H9 (cell line): ENCODE measurements around the gene VWA1. TPM values are rescaled to one million over a fixed set of nuclear protein-coding genes. Genes with fewer than 3 reads are reported as not detected.

Experiments
- DNase-seq: peaks from one replicate; pipeline ENCODE4 v3.0.0-alpha.2; 2017
- H2AFZ ChIP-seq: one replicate; pipeline ENCODE4 v1.6.1; 2013; ENCODE audit warnings: mild to moderate bottlenecking, low read length, control low read depth, moderate library complexity
- H2AK5ac ChIP-seq: 2 replicates; pipeline ENCODE4 v1.6.1; 2013; ENCODE audit warnings: low read length, control low read depth, mixed read lengths; ENCODE audit not compliant: insufficient read length
- H2BK120ac ChIP-seq: one replicate; pipeline ENCODE4 v1.6.1; 2013; ENCODE audit warnings: low read depth, mild to moderate bottlenecking, low read length, control low read depth, inconsistent platforms; ENCODE audit not compliant: poor library complexity, severe bottlenecking
- H2BK12ac ChIP-seq: 2 replicates; pipeline ENCODE4 v1.6.1; 2013; ENCODE audit warnings: low read length, control low read depth, mixed read lengths, low read depth; ENCODE audit not compliant: insufficient read length
- H2BK15ac ChIP-seq: 2 replicates; pipeline ENCODE4 v1.6.1; 2013; ENCODE audit warnings: low read depth, low read length, control low read depth
- H2BK20ac ChIP-seq: one replicate; pipeline ENCODE4 v1.6.1; 2013; ENCODE audit warnings: low read depth, mild to moderate bottlenecking, low read length, control low read depth, inconsistent platforms; ENCODE audit not compliant: poor library complexity, severe bottlenecking
- H2BK5ac ChIP-seq: 2 replicates; pipeline ENCODE4 v1.6.1; 2013; ENCODE audit warnings: low read length, control low read depth, mixed read lengths; ENCODE audit not compliant: insufficient read length
- H3K14ac ChIP-seq: 2 replicates; pipeline ENCODE4 v1.6.1; 2013; ENCODE audit warnings: low read length, control low read depth; ENCODE audit not compliant: insufficient read depth
- H3K18ac ChIP-seq: 2 replicates; pipeline ENCODE4 v1.6.1; 2013; ENCODE audit warnings: low read depth, mild to moderate bottlenecking, mixed read lengths, low read length, control low read depth; ENCODE audit not compliant: insufficient read length
- H3K23ac ChIP-seq: 2 replicates; pipeline ENCODE4 v1.6.1; 2013; ENCODE audit warnings: low read length, control low read depth, mixed read lengths, low read depth; ENCODE audit not compliant: insufficient read length
- H3K23me2 ChIP-seq: 2 replicates; pipeline ENCODE4 v1.6.1; 2013; ENCODE audit warnings: low read depth, mild to moderate bottlenecking, mixed read lengths, low read length, control low read depth; ENCODE audit not compliant: insufficient read length, poor library complexity, severe bottlenecking
- H3K27ac ChIP-seq: 2 replicates; pipeline ENCODE4 v1.5.1; 2013; ENCODE audit warnings: low read length, control low read depth, mixed read lengths, low read depth; ENCODE audit not compliant: insufficient read length
- H3K27me3 ChIP-seq: 2 replicates; pipeline ENCODE4 v1.6.1; 2013; ENCODE audit warnings: low read length, control low read depth, inconsistent platforms; ENCODE audit not compliant: insufficient read depth
- H3K4ac ChIP-seq: 2 replicates; pipeline ENCODE4 v1.6.1; 2013; ENCODE audit warnings: low read depth, mild to moderate bottlenecking, control low read depth, inconsistent platforms, low read length, moderate library complexity
- H3K4me1 ChIP-seq: 2 replicates; pipeline ENCODE4 v1.6.1; 2013; ENCODE audit warnings: low read length, control low read depth, inconsistent platforms; ENCODE audit not compliant: insufficient read depth
- H3K4me2 ChIP-seq: 2 replicates; pipeline ENCODE4 v1.6.1; 2013; ENCODE audit warnings: low read length, control low read depth, mixed read lengths; ENCODE audit not compliant: insufficient read length, insufficient read depth
- H3K56ac ChIP-seq: 2 replicates; pipeline ENCODE4 v1.6.1; 2013; ENCODE audit warnings: low read depth, mild to moderate bottlenecking, mixed read lengths, low read length, control low read depth; ENCODE audit not compliant: insufficient read length
- H3K79me1 ChIP-seq: 2 replicates; pipeline ENCODE4 v1.6.1; 2013; ENCODE audit warnings: low read depth, mild to moderate bottlenecking, moderate library complexity, low read length, control low read depth, inconsistent platforms; ENCODE audit not compliant: insufficient read depth, poor library complexity, severe bottlenecking
- H3K79me2 ChIP-seq: 2 replicates; pipeline ENCODE4 v1.6.1; 2013; ENCODE audit warnings: low read length, control low read depth, inconsistent platforms; ENCODE audit not compliant: insufficient read depth
- H3K9ac ChIP-seq: 2 replicates; pipeline ENCODE4 v1.6.1; 2013; ENCODE audit warnings: low read length, control low read depth, mixed read lengths; ENCODE audit not compliant: insufficient read length; ENCODE audit errors: extremely low read depth
- H3K9me3 ChIP-seq: one replicate; pipeline ENCODE4 v1.6.1; 2013; ENCODE audit warnings: low read depth, low read length, inconsistent platforms; ENCODE audit not compliant: control insufficient read depth
- H3T11ph ChIP-seq: one replicate; pipeline ENCODE4 v1.6.1; 2013; ENCODE audit warnings: mild to moderate bottlenecking, low read length, control low read depth, inconsistent platforms
- H4K20me1 ChIP-seq: one replicate; pipeline ENCODE4 v1.6.1; 2013; ENCODE audit not compliant: control insufficient read depth, insufficient read length, insufficient read depth
- H4K5ac ChIP-seq: 2 replicates; pipeline ENCODE4 v1.6.1; 2013; ENCODE audit warnings: low read depth, mild to moderate bottlenecking, mixed read lengths, low read length, control low read depth; ENCODE audit not compliant: insufficient read length
- H4K8ac ChIP-seq: replicated peaks from 2 replicates; pipeline ENCODE4 v1.6.1; 2013; ENCODE audit warnings: low read length, control low read depth, mixed read lengths, low read depth; ENCODE audit not compliant: insufficient read length
- H4K91ac ChIP-seq: 2 replicates; pipeline ENCODE4 v1.6.1; 2013; ENCODE audit warnings: low read depth, mild to moderate bottlenecking, moderate library complexity, mixed read lengths, low read length, control low read depth; ENCODE audit not compliant: insufficient read length
- H3K27ac Mint-ChIP-seq, 3 experiments: 2 replicates in 2 of 3; 3 replicates in 1 of 3; pipeline ENCODE4 v1.8.0; 2020 to 2021; ENCODE audit warnings: mixed read lengths in 3 of 3, mild to moderate bottlenecking in 1 of 3, moderate library complexity in 1 of 3
- H3K27me3 Mint-ChIP-seq: 2 replicates; pipeline ENCODE4 v1.8.0; 2021; ENCODE audit warnings: low read depth, mild to moderate bottlenecking, moderate library complexity, mixed read lengths
- H3K36me3 Mint-ChIP-seq, 3 experiments: 2 replicates in 2 of 3; 3 replicates in 1 of 3; pipeline ENCODE4 v1.8.0; 2020 to 2021; ENCODE audit warnings: low read depth in 3 of 3, mixed read lengths in 3 of 3; ENCODE audit not compliant: insufficient read depth in 1 of 3
- H3K4me1 Mint-ChIP-seq, 2 experiments: 2 replicates each; pipeline ENCODE4 v1.8.0; 2020; ENCODE audit warnings: mixed read lengths in 2 of 2
- H3K4me3 Mint-ChIP-seq, 2 experiments: 2 replicates in 1 of 2; 3 replicates in 1 of 2; pipeline ENCODE4 v1.8.0; 2020 to 2021; ENCODE audit warnings: mild to moderate bottlenecking in 2 of 2, mixed read lengths in 2 of 2, moderate library complexity in 1 of 2
- H3K9me3 Mint-ChIP-seq, 2 experiments: 2 replicates in 1 of 2; 3 replicates in 1 of 2; pipeline ENCODE4 v1.8.0; 2020; ENCODE audit warnings: mild to moderate bottlenecking in 2 of 2, mixed read lengths in 2 of 2, moderate library complexity in 1 of 2
- WGBS: extraction: QIAGEN DNeasy Blood & Tissue Kit; methylation state at CpG from one replicate; pipeline ENCODE4 v1.1.7; 2013; ENCODE audit warnings: missing lambda C conversion rate, low lambda C conversion rate, mixed read lengths; ENCODE audit not compliant: insufficient read length; ENCODE audit errors: extremely low coverage; 5-methylcytosine and 5-hydroxymethylcytosine counted together
- total RNA-seq: library from RNA; stranded (reverse); gene quantifications from 2 replicates; pipeline ENCODE4 v1.2.1, GENCODE V29; 2021
- TF ChIP-seq, protein P1 (sequence below): fragments of 200-600 bp; sonication (generic); conservative IDR thresholded peaks from 3 replicates; pipeline ENCODE4 v1.8.0; 2021; ENCODE audit warnings: antibody characterized with exemption, mild to moderate bottlenecking

The VWA1 gene
- total RNA-seq, 1 experiment from 2014 or later: 57.1 TPM

DNA sequence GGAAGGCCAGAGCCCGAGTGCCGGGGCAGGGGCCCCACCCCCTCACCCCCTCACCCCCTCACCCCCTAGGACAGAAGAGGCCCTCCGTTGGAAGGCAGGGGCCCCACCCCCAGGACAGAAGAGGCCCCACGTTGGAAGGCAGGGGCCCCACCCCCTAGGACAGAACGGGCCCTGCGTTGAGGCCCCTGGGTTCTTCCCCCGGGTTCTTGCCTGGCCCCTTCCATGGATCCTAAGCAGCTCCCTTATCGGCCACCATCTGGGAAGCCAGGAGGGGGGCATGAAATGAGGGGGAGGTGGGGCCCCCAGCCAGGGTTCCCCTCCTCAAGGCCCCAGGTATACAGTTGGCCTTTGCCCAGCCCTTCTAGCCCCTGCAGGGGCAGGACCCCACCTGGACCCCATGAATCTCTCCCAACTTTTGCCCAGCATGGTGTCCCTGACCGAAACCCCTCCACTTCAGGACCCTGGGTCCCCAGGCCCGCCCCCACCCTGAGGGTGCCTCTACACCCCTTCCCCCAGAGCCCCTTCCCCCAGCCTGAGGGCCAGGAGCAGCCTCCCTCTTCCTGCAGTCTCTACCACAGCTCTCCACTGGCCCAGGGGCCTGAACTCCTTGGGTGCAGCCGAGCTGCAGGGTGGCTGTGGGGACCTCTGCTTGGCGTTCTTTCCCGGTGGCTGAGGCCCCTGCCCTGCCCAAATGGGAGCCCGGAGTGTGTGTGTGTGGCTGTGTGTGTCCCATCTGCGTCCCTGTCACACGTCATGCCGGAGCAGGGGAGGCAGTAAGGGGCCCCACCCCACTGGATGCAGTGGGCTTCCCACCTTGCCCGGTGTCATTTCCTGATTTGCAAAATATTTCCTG, 4.3 kb upstream of the VWA1 start:
- Histone ChIP-seq H3K14ac (0 out of 2 replicates have a peak overlapping the region, but pooled peaks have one; percentile 53), H3K9ac (no peak overlapping the region), H3K4ac (no peak overlapping the region), H3K79me1 (no peaks in the 10 kb centered on the region), H2AFZ (no peak overlapping the region), H2BK20ac (no peak overlapping the region), H3K23ac (no peak overlapping the region), H2BK12ac (no peak overlapping the region), H2AK5ac (no peak overlapping the region), H3K4me1 (peaks cover 2% of the 10 kb centered on the region; the same call in 1 of the 2 replicates), H4K8ac (no peak overlapping the region), H2BK15ac (no peak overlapping the region), H3K4me2 (no peak overlapping the region), H4K5ac (no peak overlapping the region), H3T11ph (no peak overlapping the region), H4K91ac (no peak overlapping the region), H2BK120ac (no peak overlapping the region), H3K79me2 (no peaks in the 10 kb centered on the region), H2BK5ac (no peak overlapping the region), H3K27me3 (no peaks in the 10 kb centered on the region), H3K56ac (no peak overlapping the region), H3K18ac (peak overlapping the region; percentile 17), H3K9me3 (no peaks in the 10 kb centered on the region), H4K20me1 (no peaks in the 10 kb centered on the region), H3K27ac (no peak overlapping the region), H3K23me2 (peaks cover 7% of the 10 kb centered on the region)
- H3K4me3 Mint-ChIP-seq: peak overlapping the region in 1 of 2 experiments; percentile 54; a peak in 1 of 5 replicates
- H3K36me3 Mint-ChIP-seq: peaks cover 3 to 5% (median 4%) of the 10 kb centered on the region in 3 experiments; a peak in 5 of 7 replicates
- DNase-seq: no peak
- no CpG with 5 or more reads among the region's 18 CpGs for WGBS
- H3K9me3 Mint-ChIP-seq: peaks cover 3 to 4% of the 10 kb centered on the region in 2 experiments; a peak in 4 of 5 replicates
- TF ChIP-seq, protein P1, sequence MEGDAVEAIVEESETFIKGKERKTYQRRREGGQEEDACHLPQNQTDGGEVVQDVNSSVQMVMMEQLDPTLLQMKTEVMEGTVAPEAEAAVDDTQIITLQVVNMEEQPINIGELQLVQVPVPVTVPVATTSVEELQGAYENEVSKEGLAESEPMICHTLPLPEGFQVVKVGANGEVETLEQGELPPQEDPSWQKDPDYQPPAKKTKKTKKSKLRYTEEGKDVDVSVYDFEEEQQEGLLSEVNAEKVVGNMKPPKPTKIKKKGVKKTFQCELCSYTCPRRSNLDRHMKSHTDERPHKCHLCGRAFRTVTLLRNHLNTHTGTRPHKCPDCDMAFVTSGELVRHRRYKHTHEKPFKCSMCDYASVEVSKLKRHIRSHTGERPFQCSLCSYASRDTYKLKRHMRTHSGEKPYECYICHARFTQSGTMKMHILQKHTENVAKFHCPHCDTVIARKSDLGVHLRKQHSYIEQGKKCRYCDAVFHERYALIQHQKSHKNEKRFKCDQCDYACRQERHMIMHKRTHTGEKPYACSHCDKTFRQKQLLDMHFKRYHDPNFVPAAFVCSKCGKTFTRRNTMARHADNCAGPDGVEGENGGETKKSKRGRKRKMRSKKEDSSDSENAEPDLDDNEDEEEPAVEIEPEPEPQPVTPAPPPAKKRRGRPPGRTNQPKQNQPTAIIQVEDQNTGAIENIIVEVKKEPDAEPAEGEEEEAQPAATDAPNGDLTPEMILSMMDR: no peak
- no peak overlapping the region for H3K27ac Mint-ChIP-seq
- H3K27me3 Mint-ChIP-seq: no peaks in the 10 kb centered on the region
- peaks cover 31 to 46% of the 10 kb centered on the region in 2 experiments for H3K4me1 Mint-ChIP-seq
